Measurements from ENCODE around the gene AADACL2. TPM values are rescaled to one million over a fixed set of nuclear protein-coding genes. Genes with fewer than 3 reads are reported as not detected.
"Not testable (repeated sequence)": the region's sequence is repeated elsewhere in the genome, so short reads cannot be mapped to it uniquely, and the experiment has no call there.

Gene AADACL2
- total RNA-seq, 1 donor from 2014 or later, result 0.21 TPM

- ATAC-seq (no peak), DNase-seq (no peak)
- no peak overlapping the region for H3K27ac ChIP-seq
- TF ChIP-seq, protein P1, sequence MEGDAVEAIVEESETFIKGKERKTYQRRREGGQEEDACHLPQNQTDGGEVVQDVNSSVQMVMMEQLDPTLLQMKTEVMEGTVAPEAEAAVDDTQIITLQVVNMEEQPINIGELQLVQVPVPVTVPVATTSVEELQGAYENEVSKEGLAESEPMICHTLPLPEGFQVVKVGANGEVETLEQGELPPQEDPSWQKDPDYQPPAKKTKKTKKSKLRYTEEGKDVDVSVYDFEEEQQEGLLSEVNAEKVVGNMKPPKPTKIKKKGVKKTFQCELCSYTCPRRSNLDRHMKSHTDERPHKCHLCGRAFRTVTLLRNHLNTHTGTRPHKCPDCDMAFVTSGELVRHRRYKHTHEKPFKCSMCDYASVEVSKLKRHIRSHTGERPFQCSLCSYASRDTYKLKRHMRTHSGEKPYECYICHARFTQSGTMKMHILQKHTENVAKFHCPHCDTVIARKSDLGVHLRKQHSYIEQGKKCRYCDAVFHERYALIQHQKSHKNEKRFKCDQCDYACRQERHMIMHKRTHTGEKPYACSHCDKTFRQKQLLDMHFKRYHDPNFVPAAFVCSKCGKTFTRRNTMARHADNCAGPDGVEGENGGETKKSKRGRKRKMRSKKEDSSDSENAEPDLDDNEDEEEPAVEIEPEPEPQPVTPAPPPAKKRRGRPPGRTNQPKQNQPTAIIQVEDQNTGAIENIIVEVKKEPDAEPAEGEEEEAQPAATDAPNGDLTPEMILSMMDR (IDR thresholded peaks at IDR 0.05), result no peak
- intact Hi-C loops (cut with DNase I), result no loop called here
- no peaks in the 10 kb centered on the region for H3K4me1 ChIP-seq
- no peaks in the 10 kb centered on the region for H3K36me3 ChIP-seq
- H3K27me3 ChIP-seq (ENCODE audit: low read depth), result no peaks in the 10 kb centered on the region
- no peak overlapping the region for H3K4me3 ChIP-seq
- H3K9me3 ChIP-seq, result peaks cover 7% of the 10 kb centered on the region
Observed at GRCh38 chr3:151743855-151744254, 10.1 kb downstream of the AADACL2 start.

- Histone ChIP-seq H3K4me3 (no peak overlapping the region), H3K36me3 (no peaks in the 10 kb centered on the region), H3K4me1 (no peaks in the 10 kb centered on the region), H3K27ac (no peak overlapping the region), H3K9me3 (peaks cover 9% of the 10 kb centered on the region), H3K27me3 (ENCODE audit: low read depth) (no peaks in the 10 kb centered on the region)
- ATAC-seq (no peak), DNase-seq (no peak)
- TF ChIP-seq, protein P1 (IDR thresholded peaks at IDR 0.05), result no peak
- intact Hi-C loops (cut with DNase I), result no loop called here
Observed at GRCh38 chr3:151750181-151750580, 16.5 kb downstream of the AADACL2 start.

- H3K9me3 ChIP-seq, result peaks cover 9% of the 10 kb centered on the region
- no peak overlapping the region for H3K4me3 ChIP-seq
- intact Hi-C loops (cut with DNase I), result no loop called here
- ATAC-seq (no peak), DNase-seq (no peak)
- H3K4me1 ChIP-seq, result no peaks in the 10 kb centered on the region
- no peak overlapping the region for H3K27ac ChIP-seq
- no peaks in the 10 kb centered on the region for H3K36me3 ChIP-seq
- TF ChIP-seq, protein P1 (IDR thresholded peaks at IDR 0.05), result no peak
- no peaks in the 10 kb centered on the region for H3K27me3 ChIP-seq (ENCODE audit: low read depth)
Observed at GRCh38 chr3:151750678-151751077, 17.0 kb downstream of the AADACL2 start.

- H3K4me3 ChIP-seq, result no peak overlapping the region
- ATAC-seq, result peak; percentile 52 to 66
- H3K27me3 ChIP-seq (ENCODE audit: low read depth), result no peaks in the 10 kb centered on the region
- H3K4me1 ChIP-seq, result no peaks in the 10 kb centered on the region
- TF ChIP-seq, protein P1 (IDR thresholded peaks at IDR 0.05), result no peak
- H3K36me3 ChIP-seq, result no peaks in the 10 kb centered on the region
- DNase-seq, result no peak
- no peak overlapping the region for H3K27ac ChIP-seq
- intact Hi-C loops (cut with DNase I), result no loop called here
- H3K9me3 ChIP-seq, result peaks cover 9% of the 10 kb centered on the region
Observed at GRCh38 chr3:151751161-151751560, 17.4 kb downstream of the AADACL2 start.

- Histone ChIP-seq H3K36me3 (no peaks in the 10 kb centered on the region), H3K4me1 (no peaks in the 10 kb centered on the region), H3K27ac (no peak overlapping the region), H3K27me3 (ENCODE audit: low read depth) (no peaks in the 10 kb centered on the region), H3K9me3 (peaks cover 2% of the 10 kb centered on the region), H3K4me3 (no peak overlapping the region)
- TF ChIP-seq, protein P1 (IDR thresholded peaks at IDR 0.05), result no peak
- ATAC-seq (no peak), DNase-seq (no peak)
- intact Hi-C loops (cut with DNase I), result no loop called here
Observed at GRCh38 chr3:151753846-151754245, 20.1 kb downstream of the AADACL2 start.

DNA sequence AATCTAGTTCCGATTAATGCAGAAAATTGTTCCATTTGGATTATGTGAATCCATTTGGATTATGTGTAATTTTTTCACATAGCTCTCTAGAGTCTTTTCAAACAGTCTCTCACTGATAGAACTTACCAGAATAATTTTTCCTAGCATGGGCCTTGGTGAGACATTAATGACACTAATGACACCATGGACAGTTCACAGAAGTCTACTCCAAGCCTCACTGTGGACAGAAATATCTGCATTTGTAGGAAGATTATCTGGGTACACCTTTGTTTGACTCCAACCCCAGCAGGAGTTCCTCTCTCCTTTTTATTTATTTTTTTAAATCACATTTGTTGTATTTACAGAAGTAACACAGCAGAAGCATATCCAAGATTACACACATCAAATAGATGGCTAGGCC, 27.9 kb downstream of the AADACL2 start:
- Histone ChIP-seq H3K4me1 (no peaks in the 10 kb centered on the region), H3K4me3 (no peak overlapping the region), H3K27ac (no peak overlapping the region), H3K27me3 (ENCODE audit: low read depth) (no peaks in the 10 kb centered on the region), H3K36me3 (no peaks in the 10 kb centered on the region), H3K9me3 (no peaks in the 10 kb centered on the region)
- DNase-seq, result no peak
- intact Hi-C loops (cut with DNase I), result no loop called here
- TF ChIP-seq, protein P1 (IDR thresholded peaks at IDR 0.05), result no peak
- no peak for ATAC-seq

DNA sequence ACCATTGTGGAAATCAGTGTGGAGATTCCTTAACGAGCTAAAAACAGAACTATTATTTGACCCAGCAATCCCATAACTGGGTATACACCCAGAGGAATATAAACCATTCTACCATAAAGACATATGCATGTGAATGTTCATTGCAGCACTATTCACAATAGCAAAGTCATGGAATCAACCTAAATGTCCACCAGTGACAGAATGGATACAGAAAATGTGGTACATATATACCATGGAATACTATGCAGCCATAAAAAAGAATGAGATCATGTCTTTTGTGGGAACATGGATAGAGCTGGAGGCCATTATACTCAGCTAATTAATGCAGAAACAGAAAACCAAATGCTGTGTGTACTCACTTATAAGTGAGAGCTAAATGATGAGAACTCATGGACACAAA, 31.0 kb downstream of the AADACL2 start:
- DNase-seq; H3K27ac ChIP-seq; ATAC-seq; H3K4me1 ChIP-seq; H3K9me3 ChIP-seq; H3K27me3 ChIP-seq (ENCODE audit: low read depth); H3K36me3 ChIP-seq; H3K4me3 ChIP-seq; intact Hi-C loops (cut with DNase I): not testable (repeated sequence)
